Astrocyte (in vitro differentiated cells and primary cell): ENCODE data around the gene PCNT. TPM values are rescaled to one million over a fixed set of nuclear protein-coding genes. Genes with fewer than 3 reads are reported as not detected.

Experiments used
- DNase-seq: peaks from one replicate; pipeline ENCODE4 v3.0.0-alpha.2; 2010; ENCODE audit warnings: low read depth
- FAIRE-seq: peaks from 2 replicates; lab custom pipeline; 2011; peaks lifted over from hg19 to GRCh38; lab: Jason Lieb, UNC
- H2AFZ ChIP-seq: 2 replicates; pipeline ENCODE4 v1.6.0; 2012; ENCODE audit warnings: low read depth, low read length, inconsistent platforms
- H3K27ac ChIP-seq: 2 replicates; pipeline ENCODE4 v1.5.1; 2011; ENCODE audit warnings: low read depth, low read length, inconsistent platforms
- H3K27me3 ChIP-seq: 2 replicates; pipeline ENCODE4 v1.6.0; 2011; ENCODE audit warnings: low read length, inconsistent platforms; ENCODE audit not compliant: insufficient read depth
- H3K36me3 ChIP-seq: 2 replicates; pipeline ENCODE4 v1.5.1; 2011; ENCODE audit warnings: low read length, inconsistent platforms; ENCODE audit not compliant: insufficient read depth
- H3K4me1 ChIP-seq: 2 replicates; pipeline ENCODE4 v1.5.1; 2011; ENCODE audit warnings: low read length, inconsistent platforms; ENCODE audit not compliant: insufficient read depth
- H3K4me2 ChIP-seq: 2 replicates; pipeline ENCODE4 v1.6.0; 2012; ENCODE audit warnings: low read length, inconsistent platforms
- H3K4me3 ChIP-seq: 2 replicates; pipeline ENCODE4 v1.5.1; 2011; ENCODE audit warnings: low read depth, mild to moderate bottlenecking, low read length, inconsistent platforms; ENCODE audit not compliant: insufficient read depth
- H3K79me2 ChIP-seq: 2 replicates; pipeline ENCODE4 v1.6.0; 2012; ENCODE audit warnings: mild to moderate bottlenecking, low read length, inconsistent platforms; ENCODE audit not compliant: insufficient read depth
- H3K9ac ChIP-seq: 2 replicates; pipeline ENCODE4 v1.6.0; 2012; ENCODE audit warnings: mild to moderate bottlenecking, low read length, inconsistent platforms
- H3K9me3 ChIP-seq: 2 replicates; pipeline ENCODE4 v1.5.1; 2012; ENCODE audit warnings: low read depth, mild to moderate bottlenecking, low read length, inconsistent platforms; ENCODE audit not compliant: insufficient read depth
- H4K20me1 ChIP-seq: 2 replicates; pipeline ENCODE4 v1.6.0; 2012; ENCODE audit warnings: low read length, inconsistent platforms; ENCODE audit not compliant: insufficient read depth
- H3K27ac Mint-ChIP-seq: one replicate; pipeline ENCODE4 v1.8.0; 2021; ENCODE audit warnings: mild to moderate bottlenecking, mixed read lengths; ENCODE audit not compliant: unreplicated experiment
- H3K27me3 Mint-ChIP-seq: one replicate; pipeline ENCODE4 v1.8.0; 2021; ENCODE audit warnings: low read depth, mixed read lengths; ENCODE audit not compliant: unreplicated experiment
- H3K36me3 Mint-ChIP-seq: one replicate; pipeline ENCODE4 v1.8.0; 2021; ENCODE audit warnings: low read depth, mixed read lengths; ENCODE audit not compliant: unreplicated experiment
- H3K4me1 Mint-ChIP-seq: one replicate; pipeline ENCODE4 v1.8.0; 2021; ENCODE audit warnings: low read depth, mixed read lengths; ENCODE audit not compliant: unreplicated experiment
- H3K4me3 Mint-ChIP-seq: one replicate; pipeline ENCODE4 v1.8.0; 2021; ENCODE audit warnings: mild to moderate bottlenecking, moderate library complexity, mixed read lengths; ENCODE audit not compliant: unreplicated experiment
- H3K9me3 Mint-ChIP-seq: one replicate; pipeline ENCODE4 v1.8.0; 2021; ENCODE audit warnings: mild to moderate bottlenecking, mixed read lengths; ENCODE audit not compliant: unreplicated experiment
- EZH2 ChIP-seq: IDR thresholded peaks from 2 replicates; pipeline ENCODE4 v1.6.1; 2012; ENCODE audit warnings: mild to moderate bottlenecking, low read length, inconsistent platforms; ENCODE audit not compliant: insufficient read depth
- total RNA-seq: library from RNA; stranded (reverse); gene quantifications from 2 replicates; pipeline ENCODE4 v1.2.1, GENCODE V29; 2021
- TF ChIP-seq, protein P1 (sequence below): IDR thresholded peaks from 2 replicates; pipeline ENCODE4 v1.5.1; 2011; ENCODE audit warnings: low read depth, mild to moderate bottlenecking, inconsistent platforms, low read length, moderate library complexity; ENCODE audit not compliant: insufficient read depth

PCNT gene
- total RNA-seq, 1 donor from 2014 or later, result 19.9 TPM

DNA sequence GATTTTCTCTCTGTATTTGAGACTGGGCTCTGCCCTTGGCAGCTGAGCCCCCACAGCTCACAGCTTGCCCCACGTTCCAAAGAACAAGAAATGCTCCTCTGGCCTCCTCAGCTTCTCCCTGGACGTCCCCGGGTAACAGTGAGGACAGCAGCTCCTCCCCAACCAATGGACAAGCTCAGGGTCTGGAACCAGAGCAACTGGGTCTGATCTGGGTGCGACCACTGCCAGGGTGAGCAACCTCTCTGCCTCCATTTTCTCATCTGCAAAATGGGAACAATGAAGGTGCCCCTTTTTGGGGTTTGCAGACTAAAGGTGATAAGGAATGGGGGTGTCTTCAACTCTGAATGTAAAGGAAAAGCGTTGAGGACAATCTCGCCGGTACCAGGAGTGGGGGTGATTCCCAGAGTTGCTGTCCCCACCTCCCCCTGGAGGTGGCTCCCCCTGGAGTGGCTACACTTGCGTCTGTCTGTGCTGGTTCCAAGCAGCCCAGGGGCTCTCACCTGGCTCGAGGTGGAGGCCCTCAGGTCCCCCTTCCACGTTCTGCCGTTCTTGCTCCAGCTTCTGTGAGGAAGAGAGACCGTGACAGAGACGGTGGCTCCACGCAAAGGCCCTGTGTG, 7.1 kb upstream of the PCNT start:
- H4K20me1 ChIP-seq, result peaks cover 5% of the 10 kb centered on the region
- H3K9ac ChIP-seq, result no peak overlapping the region
- H3K4me3 Mint-ChIP-seq, result no peak overlapping the region
- DNase-seq, result no peak
- H3K27me3 ChIP-seq, result no peaks in the 10 kb centered on the region
- no peaks in the 10 kb centered on the region for H3K27me3 Mint-ChIP-seq
- H3K9me3 ChIP-seq, result no peaks in the 10 kb centered on the region
- no peaks in the 10 kb centered on the region for H3K36me3 Mint-ChIP-seq
- H3K27ac ChIP-seq, result no peak overlapping the region
- peaks cover 23% of the 10 kb centered on the region for H3K79me2 ChIP-seq
- peaks cover 4% of the 10 kb centered on the region for H3K4me1 Mint-ChIP-seq
- no peak overlapping the region for H3K4me2 ChIP-seq
- TF ChIP-seq EZH2, result no peak
- TF ChIP-seq, protein P1, sequence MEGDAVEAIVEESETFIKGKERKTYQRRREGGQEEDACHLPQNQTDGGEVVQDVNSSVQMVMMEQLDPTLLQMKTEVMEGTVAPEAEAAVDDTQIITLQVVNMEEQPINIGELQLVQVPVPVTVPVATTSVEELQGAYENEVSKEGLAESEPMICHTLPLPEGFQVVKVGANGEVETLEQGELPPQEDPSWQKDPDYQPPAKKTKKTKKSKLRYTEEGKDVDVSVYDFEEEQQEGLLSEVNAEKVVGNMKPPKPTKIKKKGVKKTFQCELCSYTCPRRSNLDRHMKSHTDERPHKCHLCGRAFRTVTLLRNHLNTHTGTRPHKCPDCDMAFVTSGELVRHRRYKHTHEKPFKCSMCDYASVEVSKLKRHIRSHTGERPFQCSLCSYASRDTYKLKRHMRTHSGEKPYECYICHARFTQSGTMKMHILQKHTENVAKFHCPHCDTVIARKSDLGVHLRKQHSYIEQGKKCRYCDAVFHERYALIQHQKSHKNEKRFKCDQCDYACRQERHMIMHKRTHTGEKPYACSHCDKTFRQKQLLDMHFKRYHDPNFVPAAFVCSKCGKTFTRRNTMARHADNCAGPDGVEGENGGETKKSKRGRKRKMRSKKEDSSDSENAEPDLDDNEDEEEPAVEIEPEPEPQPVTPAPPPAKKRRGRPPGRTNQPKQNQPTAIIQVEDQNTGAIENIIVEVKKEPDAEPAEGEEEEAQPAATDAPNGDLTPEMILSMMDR, result no peak
- H3K4me1 ChIP-seq, result no peaks in the 10 kb centered on the region
- H3K27ac Mint-ChIP-seq, result no peak overlapping the region
- H3K4me3 ChIP-seq, result no peak overlapping the region
- no peaks in the 10 kb centered on the region for H3K9me3 Mint-ChIP-seq
- no peaks in the 10 kb centered on the region for H3K36me3 ChIP-seq
- FAIRE-seq, result no peak
- no peak overlapping the region for H2AFZ ChIP-seq

DNA sequence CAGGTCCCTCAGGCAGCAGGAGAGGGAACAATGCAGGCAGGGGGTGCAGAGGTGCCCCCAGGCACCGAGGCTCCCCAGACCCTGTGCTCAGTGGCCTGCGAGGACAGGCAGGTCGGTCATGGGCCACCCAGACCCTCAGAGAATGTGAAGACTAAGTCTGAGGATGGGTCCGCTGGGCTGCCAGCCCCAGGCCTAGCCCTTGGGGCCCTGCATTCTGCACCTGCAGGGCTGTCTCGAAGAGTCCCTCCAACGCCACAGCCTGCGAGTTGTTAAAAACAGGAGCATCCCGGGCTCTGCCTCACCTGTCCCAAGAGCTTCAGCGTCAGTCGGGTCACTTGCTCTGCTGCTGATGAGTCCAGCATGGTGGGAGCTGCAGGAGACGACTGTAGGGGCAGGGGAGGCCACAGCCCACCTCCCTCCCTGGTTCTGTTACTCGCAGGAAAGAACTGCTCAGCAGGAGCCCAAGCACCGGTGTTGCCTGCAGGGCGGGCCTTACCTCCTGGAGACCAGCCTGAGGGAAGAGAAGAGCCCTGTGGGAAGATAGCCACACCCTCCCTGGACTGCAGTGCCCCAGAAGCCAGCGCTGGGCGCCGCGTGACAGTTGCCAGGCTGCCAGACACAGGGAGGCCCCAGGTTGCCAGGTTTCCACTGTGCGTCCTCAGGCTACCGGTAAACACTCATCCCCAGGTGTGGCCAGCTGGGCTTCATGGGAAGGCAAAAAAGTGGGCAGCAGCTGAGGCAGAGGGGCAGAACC, 6.1 kb upstream of the PCNT start:
- Histone ChIP-seq H3K36me3 (no peaks in the 10 kb centered on the region), H3K4me2 (no peak overlapping the region), H3K27ac (no peak overlapping the region), H3K9me3 (no peaks in the 10 kb centered on the region), H4K20me1 (peaks cover 5% of the 10 kb centered on the region), H2AFZ (no peak overlapping the region), H3K27me3 (no peaks in the 10 kb centered on the region), H3K4me1 (peaks cover 8% of the 10 kb centered on the region), H3K4me3 (no peak overlapping the region), H3K79me2 (peaks cover 33% of the 10 kb centered on the region), H3K9ac (no peak overlapping the region)
- TF ChIP-seq EZH2, result no peak
- TF ChIP-seq, protein P1, result no peak
- FAIRE-seq, result no peak
- no peaks in the 10 kb centered on the region for H3K9me3 Mint-ChIP-seq
- DNase-seq, result no peak
- H3K4me1 Mint-ChIP-seq, result peaks cover 7% of the 10 kb centered on the region
- H3K27ac Mint-ChIP-seq, result no peak overlapping the region
- no peak overlapping the region for H3K4me3 Mint-ChIP-seq
- H3K36me3 Mint-ChIP-seq, result no peaks in the 10 kb centered on the region
- H3K27me3 Mint-ChIP-seq, result no peaks in the 10 kb centered on the region

DNA sequence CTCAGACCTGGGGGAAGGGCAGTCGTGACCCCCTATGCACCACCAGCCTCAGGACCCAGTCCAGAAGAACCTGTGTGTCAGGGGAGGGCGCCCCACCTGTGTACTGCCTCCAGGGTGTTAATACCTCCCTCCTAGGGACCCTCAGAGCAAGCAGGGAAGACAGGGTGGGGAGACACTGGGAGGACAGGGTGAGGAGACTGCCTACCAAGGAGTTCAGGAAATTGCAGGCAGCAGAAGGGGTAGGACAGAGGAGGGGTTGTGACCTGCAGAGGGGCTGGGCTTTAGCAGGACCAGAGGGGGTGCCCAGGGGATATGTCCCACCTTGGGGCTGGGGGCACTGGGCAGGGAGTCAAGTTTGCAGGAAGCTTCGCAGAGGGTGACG, 5.5 kb upstream of the PCNT start:
- FAIRE-seq (no peak), DNase-seq (no peak)
- Histone ChIP-seq H3K4me3 (no peak overlapping the region), H3K9me3 (no peaks in the 10 kb centered on the region), H2AFZ (no peak overlapping the region), H4K20me1 (peaks cover 5% of the 10 kb centered on the region), H3K27ac (no peak overlapping the region), H3K79me2 (peaks cover 39% of the 10 kb centered on the region), H3K4me2 (no peak overlapping the region), H3K9ac (no peak overlapping the region), H3K27me3 (no peaks in the 10 kb centered on the region), H3K4me1 (peaks cover 10% of the 10 kb centered on the region), H3K36me3 (no peaks in the 10 kb centered on the region)
- no peaks in the 10 kb centered on the region for H3K36me3 Mint-ChIP-seq
- H3K27ac Mint-ChIP-seq, result no peak overlapping the region
- no peak overlapping the region for H3K4me3 Mint-ChIP-seq
- H3K9me3 Mint-ChIP-seq, result no peaks in the 10 kb centered on the region
- no peaks in the 10 kb centered on the region for H3K27me3 Mint-ChIP-seq
- H3K4me1 Mint-ChIP-seq, result peaks cover 7% of the 10 kb centered on the region
- TF ChIP-seq EZH2, result no peak
- TF ChIP-seq, protein P1, result no peak
